ENCODE measurements around the gene OR2S2.

Gene OR2S2

DNA sequence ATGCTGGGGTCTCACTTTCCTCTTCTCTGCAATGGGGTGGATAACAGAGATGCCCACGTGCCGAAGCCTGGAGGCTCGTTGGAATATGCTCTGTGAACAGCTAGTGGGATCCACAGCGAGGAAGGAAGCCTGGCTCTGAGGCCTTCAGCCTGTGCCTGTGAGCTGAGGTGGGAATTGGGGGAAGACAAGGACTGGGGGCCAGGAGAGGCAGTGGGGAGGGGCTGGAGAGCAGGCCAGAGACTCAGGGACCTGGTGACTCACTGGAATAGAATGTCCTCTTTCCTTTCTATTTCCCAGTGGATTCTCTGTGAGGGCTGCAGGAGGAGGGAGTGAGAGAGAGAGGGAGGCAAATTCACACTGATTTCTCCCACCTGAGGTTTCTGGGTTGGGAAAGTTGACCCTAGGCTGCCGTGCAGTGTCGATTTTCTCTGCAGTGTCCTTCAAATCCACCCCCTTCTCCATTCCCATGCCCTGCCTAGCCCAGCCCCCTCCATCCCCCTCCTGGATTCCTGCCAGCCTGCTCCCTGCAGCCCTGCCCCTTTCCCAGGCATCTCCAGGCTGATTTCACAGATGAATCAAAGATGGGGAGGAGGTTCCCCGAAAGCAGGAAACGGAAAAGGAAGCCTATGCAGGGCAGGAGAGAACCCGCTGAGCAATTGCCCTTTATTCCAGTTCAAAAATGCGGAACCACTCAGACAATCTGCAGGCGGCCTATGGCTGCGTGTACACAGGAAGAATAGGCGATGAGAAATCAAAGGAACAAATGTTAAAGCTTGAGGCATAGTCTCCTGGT is 50.0 kb downstream of the OR2S2 start:
- no peak overlapping the region for H3K27ac ChIP-seq
- no peak overlapping the region for H3K9ac ChIP-seq

More for the DNA sequence above, 50.0 kb downstream of the OR2S2 start:
- H3K36me3 ChIP-seq (ENCODE audit: insufficient read depth): no peaks in the 10 kb centered on the region
- H3K4me2 ChIP-seq: no peak overlapping the region
- no peak overlapping the region for H2AFZ ChIP-seq (ENCODE audit: low read depth)
- no peaks in the 10 kb centered on the region for H3K79me2 ChIP-seq (ENCODE audit: insufficient read depth, low read depth)
- H3K4me3 ChIP-seq (IDR thresholded peaks at IDR 0.05; ENCODE audit: insufficient read depth, low read depth, low read length): no peak overlapping the region
- TF ChIP-seq, protein P1, sequence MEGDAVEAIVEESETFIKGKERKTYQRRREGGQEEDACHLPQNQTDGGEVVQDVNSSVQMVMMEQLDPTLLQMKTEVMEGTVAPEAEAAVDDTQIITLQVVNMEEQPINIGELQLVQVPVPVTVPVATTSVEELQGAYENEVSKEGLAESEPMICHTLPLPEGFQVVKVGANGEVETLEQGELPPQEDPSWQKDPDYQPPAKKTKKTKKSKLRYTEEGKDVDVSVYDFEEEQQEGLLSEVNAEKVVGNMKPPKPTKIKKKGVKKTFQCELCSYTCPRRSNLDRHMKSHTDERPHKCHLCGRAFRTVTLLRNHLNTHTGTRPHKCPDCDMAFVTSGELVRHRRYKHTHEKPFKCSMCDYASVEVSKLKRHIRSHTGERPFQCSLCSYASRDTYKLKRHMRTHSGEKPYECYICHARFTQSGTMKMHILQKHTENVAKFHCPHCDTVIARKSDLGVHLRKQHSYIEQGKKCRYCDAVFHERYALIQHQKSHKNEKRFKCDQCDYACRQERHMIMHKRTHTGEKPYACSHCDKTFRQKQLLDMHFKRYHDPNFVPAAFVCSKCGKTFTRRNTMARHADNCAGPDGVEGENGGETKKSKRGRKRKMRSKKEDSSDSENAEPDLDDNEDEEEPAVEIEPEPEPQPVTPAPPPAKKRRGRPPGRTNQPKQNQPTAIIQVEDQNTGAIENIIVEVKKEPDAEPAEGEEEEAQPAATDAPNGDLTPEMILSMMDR (conservative IDR thresholded peaks at IDR 0.05; ENCODE audit: low read depth, low read length): no peak
- H4K20me1 ChIP-seq (ENCODE audit: insufficient read depth): no peaks in the 10 kb centered on the region
- H3K27me3 ChIP-seq (ENCODE audit: insufficient read depth, low read depth): no peaks in the 10 kb centered on the region
- H3K4me1 ChIP-seq (ENCODE audit: low read depth, poor library complexity, severe bottlenecking): peaks cover 17% of the 10 kb centered on the region

Data from KMS-11 (cell line).